Stomach (tissue), 4 donors: ENCODE measurements around the gene MYO18B.

Experiments
- CTCF ChIP-seq, 7 experiments: fragments of 450-650 bp in 4 of 7; fragments of 200-600 bp in 3 of 7; sonication (generic) in 3 of 7; IDR thresholded peaks; one replicate each; pipeline ENCODE4 v1.5.1; 2016 to 2019; ENCODE audit warnings: antibody characterized with exemption in 7 of 7, control low read depth in 2 of 7, mild to moderate bottlenecking in 1 of 7
- POLR2A ChIP-seq, 4 donors: fragments of 450-650 bp; IDR thresholded peaks; one replicate each; pipeline ENCODE4 v1.6.1; 2016; ENCODE audit warnings: antibody characterized with exemption in 4 of 4, control low read depth in 2 of 4, mild to moderate bottlenecking in 1 of 4, moderate library complexity in 1 of 4
- POLR2AphosphoS5 ChIP-seq, 3 donors: sonication (generic); formaldehyde crosslinking; IDR thresholded peaks; one replicate each; pipeline ENCODE4 v1.6.1; 2016; ENCODE audit warnings: antibody characterized with exemption in 3 of 3

- TF ChIP-seq CTCF (IDR thresholded peaks at IDR 0.05) = no peak
- TF ChIP-seq POLR2A (IDR thresholded peaks at IDR 0.05) = no peak
- TF ChIP-seq POLR2AphosphoS5 (IDR thresholded peaks at IDR 0.05) = no peak
These were observed 303.1 kb downstream of the MYO18B start for GRCh38 chr22:26045051-26045450.
